Loucy (cell line): ENCODE results near the gene DOCK9.

Experiments used
- H2AFZ ChIP-seq: fragments of 200-600 bp; sonication (generic); 2 replicates; pipeline ENCODE4 v1.6.0; 2016; ENCODE audit warnings: antibody characterized with exemption, mild to moderate bottlenecking, low read length, moderate library complexity
- H3F3A ChIP-seq: fragments of 200-600 bp; 2 replicates; pipeline ENCODE4 v1.6.0; 2016; ENCODE audit warnings: antibody characterized with exemption, low read depth, mild to moderate bottlenecking
- H3K27me3 ChIP-seq: fragments of 200-600 bp; sonication (generic); 2 replicates; pipeline ENCODE4 v1.6.1; 2014; ENCODE audit warnings: low read length, mild to moderate bottlenecking; ENCODE audit not compliant: insufficient read depth, poor library complexity, severe bottlenecking
- H3K36me3 ChIP-seq: fragments of 200-600 bp; sonication (generic); 2 replicates; pipeline ENCODE4 v1.6.1; 2016; ENCODE audit warnings: low read length; ENCODE audit not compliant: insufficient read depth
- H3K4me1 ChIP-seq: fragments of 200-600 bp; sonication (generic); 2 replicates; pipeline ENCODE4 v1.5.1; 2014; ENCODE audit warnings: low read length, mild to moderate bottlenecking; ENCODE audit not compliant: insufficient read depth, poor library complexity, severe bottlenecking
- H3K4me2 ChIP-seq: fragments of 200-600 bp; sonication (generic); 2 replicates; pipeline ENCODE4 v1.6.0; 2014; ENCODE audit warnings: antibody characterized with exemption, low read length, low read depth, mild to moderate bottlenecking; ENCODE audit not compliant: poor library complexity, severe bottlenecking
- H3K4me3 ChIP-seq: fragments of 200-600 bp; sonication (generic); 2 replicates; pipeline ENCODE4 v1.5.1; 2014; ENCODE audit warnings: low read length, mild to moderate bottlenecking, mixed read lengths; ENCODE audit not compliant: poor library complexity, severe bottlenecking
- H3K79me2 ChIP-seq: fragments of 200-600 bp; sonication (generic); 2 replicates; pipeline ENCODE4 v1.6.1; 2014; ENCODE audit warnings: low read length; ENCODE audit not compliant: insufficient read depth
- H3K9ac ChIP-seq: fragments of 200-600 bp; sonication (generic); 2 replicates; pipeline ENCODE4 v1.6.0; 2014; ENCODE audit warnings: mild to moderate bottlenecking, low read depth, low read length, moderate library complexity; ENCODE audit not compliant: poor library complexity, severe bottlenecking
- H3K9me2 ChIP-seq: fragments of 200-600 bp; sonication (generic); replicated peaks from 2 replicates; pipeline ENCODE4 v1.6.1; 2016; ENCODE audit warnings: low read depth, low read length, mixed read lengths
- H3K9me3 ChIP-seq: fragments of 200-600 bp; sonication (generic); 2 replicates; pipeline ENCODE4 v1.6.1; 2014; ENCODE audit warnings: mild to moderate bottlenecking, antibody characterized with exemption, low read length, low read depth; ENCODE audit not compliant: insufficient read depth
- H4K20me1 ChIP-seq: fragments of 200-600 bp; sonication (generic); 2 replicates; pipeline ENCODE4 v1.6.0; 2014; ENCODE audit warnings: antibody characterized with exemption, low read length, mild to moderate bottlenecking; ENCODE audit not compliant: insufficient read depth, poor library complexity, severe bottlenecking
- EZH2phosphoT487 ChIP-seq: fragments of 200-600 bp; IDR thresholded peaks from 2 replicates; pipeline ENCODE4 v1.6.1; 2018; ENCODE audit warnings: antibody characterized with exemption, mild to moderate bottlenecking, moderate library complexity, borderline replicate concordance
- TF ChIP-seq, protein P1 (sequence below): fragments of 200-600 bp; sonication (generic); conservative IDR thresholded peaks from 2 replicates; pipeline ENCODE4 v1.5.1; 2014; ENCODE audit warnings: mild to moderate bottlenecking, antibody characterized with exemption, low read length

DOCK9 gene

DNA sequence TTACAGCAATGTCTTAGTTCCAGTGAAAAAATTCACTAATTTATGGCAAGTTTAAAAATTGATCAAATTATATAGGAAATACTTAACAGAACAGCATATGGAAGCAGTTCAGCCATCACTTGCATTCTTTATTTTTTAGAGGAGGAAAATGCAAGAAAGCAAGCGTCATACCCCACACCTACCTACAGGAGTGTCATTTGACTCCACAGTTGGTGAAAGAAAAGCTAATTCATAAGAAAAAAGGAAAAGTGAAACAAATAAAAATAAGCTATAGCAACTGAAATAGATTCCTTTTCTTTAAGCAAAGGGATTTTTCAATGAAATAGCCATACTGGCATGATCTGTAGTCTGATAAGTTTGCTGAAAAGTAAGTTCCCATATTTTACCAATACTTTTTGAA, 111.0 kb downstream of the DOCK9 start:
- TF ChIP-seq EZH2phosphoT487, result no peak
- TF ChIP-seq, protein P1, sequence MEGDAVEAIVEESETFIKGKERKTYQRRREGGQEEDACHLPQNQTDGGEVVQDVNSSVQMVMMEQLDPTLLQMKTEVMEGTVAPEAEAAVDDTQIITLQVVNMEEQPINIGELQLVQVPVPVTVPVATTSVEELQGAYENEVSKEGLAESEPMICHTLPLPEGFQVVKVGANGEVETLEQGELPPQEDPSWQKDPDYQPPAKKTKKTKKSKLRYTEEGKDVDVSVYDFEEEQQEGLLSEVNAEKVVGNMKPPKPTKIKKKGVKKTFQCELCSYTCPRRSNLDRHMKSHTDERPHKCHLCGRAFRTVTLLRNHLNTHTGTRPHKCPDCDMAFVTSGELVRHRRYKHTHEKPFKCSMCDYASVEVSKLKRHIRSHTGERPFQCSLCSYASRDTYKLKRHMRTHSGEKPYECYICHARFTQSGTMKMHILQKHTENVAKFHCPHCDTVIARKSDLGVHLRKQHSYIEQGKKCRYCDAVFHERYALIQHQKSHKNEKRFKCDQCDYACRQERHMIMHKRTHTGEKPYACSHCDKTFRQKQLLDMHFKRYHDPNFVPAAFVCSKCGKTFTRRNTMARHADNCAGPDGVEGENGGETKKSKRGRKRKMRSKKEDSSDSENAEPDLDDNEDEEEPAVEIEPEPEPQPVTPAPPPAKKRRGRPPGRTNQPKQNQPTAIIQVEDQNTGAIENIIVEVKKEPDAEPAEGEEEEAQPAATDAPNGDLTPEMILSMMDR, result peak; percentile 18

DNA sequence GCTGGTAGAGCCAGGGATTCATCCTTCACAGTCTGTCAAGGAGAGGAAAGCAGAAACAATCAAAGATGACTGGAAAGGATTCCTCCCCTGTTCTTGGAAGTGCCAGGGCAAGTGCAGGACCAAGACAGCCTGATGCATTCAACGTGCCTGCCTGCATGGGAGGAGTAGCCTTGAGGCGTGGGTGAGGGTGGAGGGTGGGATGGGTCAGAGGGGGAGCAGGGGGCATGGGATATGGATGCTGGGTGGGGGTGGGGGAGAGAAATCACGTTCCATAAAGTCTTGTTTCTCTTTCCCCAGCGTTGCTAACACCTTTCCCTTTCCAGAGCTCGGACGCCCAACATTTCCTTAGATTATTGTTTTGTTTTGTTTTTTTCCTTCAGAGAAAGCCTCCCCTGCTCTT, 117.4 kb downstream of the DOCK9 start:
- no peaks in the 10 kb centered on the region for H3K79me2 ChIP-seq
- no peak overlapping the region for H3K4me3 ChIP-seq
- no peak overlapping the region for H2AFZ ChIP-seq
- H3K27me3 ChIP-seq, result no peaks in the 10 kb centered on the region
- no peak for TF ChIP-seq EZH2phosphoT487
- TF ChIP-seq, protein P1, result no peak
- no peaks in the 10 kb centered on the region for H4K20me1 ChIP-seq
- H3K9ac ChIP-seq, result no peak overlapping the region
- H3K4me1 ChIP-seq, result no peaks in the 10 kb centered on the region
- no peaks in the 10 kb centered on the region for H3F3A ChIP-seq
- no peaks in the 10 kb centered on the region for H3K9me2 ChIP-seq
- peaks cover 12% of the 10 kb centered on the region; the same call in 1 of the 2 replicates for H3K36me3 ChIP-seq
- H3K9me3 ChIP-seq, result no peaks in the 10 kb centered on the region
- H3K4me2 ChIP-seq, result no peak overlapping the region

More for the DNA sequence above, 111.0 kb downstream of the DOCK9 start:
- no peak overlapping the region for H3K4me3 ChIP-seq
- no peaks in the 10 kb centered on the region for H3F3A ChIP-seq
- peaks cover 12% of the 10 kb centered on the region; the same call in 1 of the 2 replicates for H3K36me3 ChIP-seq
- H3K4me2 ChIP-seq, result no peak overlapping the region
- H3K4me1 ChIP-seq, result no peaks in the 10 kb centered on the region
- no peaks in the 10 kb centered on the region for H3K79me2 ChIP-seq
- H3K9me3 ChIP-seq, result no peaks in the 10 kb centered on the region
- H3K9me2 ChIP-seq, result no peaks in the 10 kb centered on the region
- no peaks in the 10 kb centered on the region for H3K27me3 ChIP-seq
- H4K20me1 ChIP-seq, result no peaks in the 10 kb centered on the region
- H2AFZ ChIP-seq, result no peak overlapping the region
- H3K9ac ChIP-seq, result no peak overlapping the region

DNA sequence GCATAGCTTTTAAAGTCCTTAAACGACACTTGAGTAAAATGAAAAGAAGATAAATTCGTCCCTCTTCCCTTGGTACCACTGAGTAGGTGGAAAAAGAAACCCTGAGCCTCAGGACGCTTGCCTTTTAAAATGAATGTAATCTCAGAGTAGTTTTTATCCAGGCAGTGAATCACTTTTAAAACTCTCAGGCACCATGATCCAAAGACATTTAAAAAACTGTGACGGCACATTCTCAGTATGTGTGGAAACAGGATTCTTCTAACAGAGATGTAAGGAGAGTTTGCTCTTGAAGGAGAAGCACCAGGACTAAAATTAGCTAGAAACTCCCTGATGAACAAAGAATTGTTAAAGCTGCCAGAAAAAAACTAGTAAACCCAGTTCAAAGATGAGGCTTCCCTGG, 119.7 kb downstream of the DOCK9 start:
- no peaks in the 10 kb centered on the region for H3K9me2 ChIP-seq
- TF ChIP-seq EZH2phosphoT487, result no peak
- TF ChIP-seq, protein P1, result no peak
- H3K79me2 ChIP-seq, result no peaks in the 10 kb centered on the region
- no peaks in the 10 kb centered on the region for H3K4me1 ChIP-seq
- H3F3A ChIP-seq, result no peaks in the 10 kb centered on the region
- H3K4me3 ChIP-seq, result no peak overlapping the region
- H3K4me2 ChIP-seq, result no peak overlapping the region
- no peaks in the 10 kb centered on the region for H3K27me3 ChIP-seq
- H3K9ac ChIP-seq, result no peak overlapping the region
- H3K36me3 ChIP-seq, result peaks cover 12% of the 10 kb centered on the region; the same call in 1 of the 2 replicates
- H4K20me1 ChIP-seq, result no peaks in the 10 kb centered on the region
- H2AFZ ChIP-seq, result no peak overlapping the region
- no peaks in the 10 kb centered on the region for H3K9me3 ChIP-seq
